RWPE1 (cell line): ENCODE results near the gene APEH.

Experiments used
- CTCF ChIA-PET: fragments of 350-600 bp; sonication (Branson Sonifier 250); formaldehyde crosslinking; extraction: SDS; loops from one replicate; lab custom pipeline; 2021; lab: Yijun Ruan, JAX
- POLR2A ChIA-PET: fragments of 400-600 bp; formaldehyde crosslinking; extraction: SDS; loops from one replicate; lab custom pipeline; 2020; ENCODE audit warnings: antibody characterized with exemption; ENCODE audit not compliant: low non-redundant PET; lab: Yijun Ruan, JAX
- DNase-seq: peaks from one replicate; pipeline ENCODE4 v3.0.0; 2012; ENCODE audit warnings: low spot score
- H3K27ac ChIP-seq: fragments of 450-650 bp; 2 replicates; pipeline ENCODE4 v1.5.1; 2017
- CTCF ChIP-seq: fragments of 450-650 bp; conservative IDR thresholded peaks from 2 replicates; pipeline ENCODE4 v1.5.1; 2017; ENCODE audit warnings: low read depth, mild to moderate bottlenecking

APEH gene

GRCh38 chr3:49704629-49705028 lies 30.5 kb downstream of the APEH start:
- no peak for TF ChIP-seq CTCF
- ChIA-PET CTCF (no interaction called here), POLR2A (no interaction called here)

GRCh38 chr3:49705390-49705960 lies 31.3 kb downstream of the APEH start:
- ChIA-PET POLR2A (no interaction called here), CTCF (no interaction called here)
- TF ChIP-seq CTCF, result no peak
- H3K27ac ChIP-seq, result no peak overlapping the region; the same call in 1 of the 2 replicates
- DNase-seq, result no peak

More at GRCh38 chr3:49704629-49705028, 30.5 kb downstream of the APEH start:
- H3K27ac ChIP-seq, result peak overlapping the region; percentile 10; the same call in 1 of the 2 replicates
- DNase-seq, result no peak

- no peak for TF ChIP-seq CTCF
- CTCF ChIA-PET, result no interaction called here
- no peak for DNase-seq
- POLR2A ChIA-PET, result no interaction called here
- peak overlapping the region; percentile 50 for H3K27ac ChIP-seq
Observed at GRCh38 chr3:49706456-49707112, 32.4 kb downstream of the APEH start.

- no peak for DNase-seq
- ChIA-PET CTCF (no interaction called here), POLR2A (no interaction called here)
- no peak for TF ChIP-seq CTCF
- H3K27ac ChIP-seq, result peak overlapping the region; percentile 50
Observed at GRCh38 chr3:49707113-49707480, 32.9 kb downstream of the APEH start.

GRCh38 chr3:49709852-49710251 lies 35.7 kb downstream of the APEH start:
- CTCF ChIA-PET, result no interaction called here

GRCh38 chr3:49711489-49711888 lies 37.3 kb downstream of the APEH start:
- TF ChIP-seq CTCF, result no peak
- DNase-seq, result no peak
- CTCF ChIA-PET, result no interaction called here
- H3K27ac ChIP-seq, result peak overlapping the region; percentile 33; the same call in 1 of the 2 replicates
- POLR2A ChIA-PET, result no interaction called here

More at GRCh38 chr3:49709852-49710251, 35.7 kb downstream of the APEH start:
- POLR2A ChIA-PET, result no interaction called here
- no peak for DNase-seq
- no peak for TF ChIP-seq CTCF
- no peak overlapping the region for H3K27ac ChIP-seq
